WTC11 (cell line): ENCODE data around the gene ESYT2.

ENCODE experiments used
- HMGA2 ChIP-seq: fragments of 250-450 bp; sonication (Bioruptor Pico); IDR thresholded peaks from 2 replicates; pipeline ENCODE4 v1.4.0; 2021; ENCODE audit warnings: mild to moderate bottlenecking, moderate library complexity
- NFATC4 ChIP-seq: fragments of 250-450 bp; sonication (Bioruptor Pico); IDR thresholded peaks from 2 replicates; pipeline ENCODE4 v1.9.0; 2021; ENCODE audit warnings: mild to moderate bottlenecking
- PRRX2 ChIP-seq: fragments of 250-450 bp; sonication (Bioruptor Pico); IDR thresholded peaks from 2 replicates; pipeline ENCODE4 v1.8.0; 2021; ENCODE audit warnings: mild to moderate bottlenecking
- SP1 ChIP-seq: sonication (generic); formaldehyde crosslinking; conservative IDR thresholded peaks from 2 replicates; pipeline ENCODE4 v1.8.1; 2022; ENCODE audit warnings: missing genetic modification reagents
- TCF7 ChIP-seq: sonication (generic); formaldehyde crosslinking; IDR thresholded peaks from 2 replicates; pipeline ENCODE4 v1.8.0; 2022; ENCODE audit warnings: mild to moderate bottlenecking, low read depth, missing genetic modification reagents, moderate library complexity
- TEAD4 ChIP-seq: sonication (generic); formaldehyde crosslinking; IDR thresholded peaks from 2 replicates; pipeline ENCODE4 v1.8.0; 2022; ENCODE audit warnings: mild to moderate bottlenecking, missing genetic modification reagents
- ZBTB21 ChIP-seq: sonication (generic); formaldehyde crosslinking; IDR thresholded peaks from 2 replicates; pipeline ENCODE4 v1.8.1; 2023; ENCODE audit warnings: mild to moderate bottlenecking, missing genetic modification reagents, borderline replicate concordance
- ZNF138 ChIP-seq: sonication (generic); formaldehyde crosslinking; conservative IDR thresholded peaks from 2 replicates; pipeline ENCODE4 v1.8.1; 2022; ENCODE audit warnings: mild to moderate bottlenecking, moderate library complexity, missing genetic modification reagents
- TF ChIP-seq, protein P1 (sequence below): fragments of 200-600 bp; IDR thresholded peaks from 2 replicates; pipeline ENCODE4 v1.8.0; 2022; ENCODE audit warnings: antibody characterized with exemption
- TF ChIP-seq, protein P2 (sequence below): sonication (generic); formaldehyde crosslinking; IDR thresholded peaks from 2 replicates; pipeline ENCODE4 v1.8.0; 2023; ENCODE audit warnings: mild to moderate bottlenecking, missing genetic modification reagents
- TF ChIP-seq, protein P3 (sequence below): sonication (generic); formaldehyde crosslinking; IDR thresholded peaks from 2 replicates; pipeline ENCODE4 v1.8.0; 2022; ENCODE audit warnings: mild to moderate bottlenecking, missing genetic modification reagents
- TF ChIP-seq, protein P4 (sequence below): sonication (generic); formaldehyde crosslinking; IDR thresholded peaks from 2 replicates; pipeline ENCODE4 v1.8.0; 2022; ENCODE audit warnings: missing genetic modification reagents

DNA sequence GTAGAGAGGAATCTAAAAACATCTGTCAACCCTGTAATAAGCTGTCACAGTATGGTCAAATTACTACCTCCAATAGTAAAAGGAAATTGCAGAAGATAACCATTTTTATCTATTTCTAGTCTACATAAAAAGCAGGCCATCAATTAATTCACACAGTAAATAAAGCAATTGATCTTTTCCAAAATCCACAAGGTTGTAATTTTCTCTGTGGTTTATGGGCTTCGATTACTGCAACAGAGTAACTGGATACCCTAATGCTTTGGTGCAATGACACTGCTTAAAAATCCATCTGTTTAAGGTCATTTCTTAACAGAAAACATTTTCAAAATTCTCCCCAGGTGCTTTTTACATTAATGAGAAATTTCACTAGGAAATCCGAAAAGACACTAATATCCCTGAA lies 23.9 kb downstream of the ESYT2 start:
- TF ChIP-seq, protein P1, sequence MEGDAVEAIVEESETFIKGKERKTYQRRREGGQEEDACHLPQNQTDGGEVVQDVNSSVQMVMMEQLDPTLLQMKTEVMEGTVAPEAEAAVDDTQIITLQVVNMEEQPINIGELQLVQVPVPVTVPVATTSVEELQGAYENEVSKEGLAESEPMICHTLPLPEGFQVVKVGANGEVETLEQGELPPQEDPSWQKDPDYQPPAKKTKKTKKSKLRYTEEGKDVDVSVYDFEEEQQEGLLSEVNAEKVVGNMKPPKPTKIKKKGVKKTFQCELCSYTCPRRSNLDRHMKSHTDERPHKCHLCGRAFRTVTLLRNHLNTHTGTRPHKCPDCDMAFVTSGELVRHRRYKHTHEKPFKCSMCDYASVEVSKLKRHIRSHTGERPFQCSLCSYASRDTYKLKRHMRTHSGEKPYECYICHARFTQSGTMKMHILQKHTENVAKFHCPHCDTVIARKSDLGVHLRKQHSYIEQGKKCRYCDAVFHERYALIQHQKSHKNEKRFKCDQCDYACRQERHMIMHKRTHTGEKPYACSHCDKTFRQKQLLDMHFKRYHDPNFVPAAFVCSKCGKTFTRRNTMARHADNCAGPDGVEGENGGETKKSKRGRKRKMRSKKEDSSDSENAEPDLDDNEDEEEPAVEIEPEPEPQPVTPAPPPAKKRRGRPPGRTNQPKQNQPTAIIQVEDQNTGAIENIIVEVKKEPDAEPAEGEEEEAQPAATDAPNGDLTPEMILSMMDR: no peak
- TF ChIP-seq, protein P2, sequence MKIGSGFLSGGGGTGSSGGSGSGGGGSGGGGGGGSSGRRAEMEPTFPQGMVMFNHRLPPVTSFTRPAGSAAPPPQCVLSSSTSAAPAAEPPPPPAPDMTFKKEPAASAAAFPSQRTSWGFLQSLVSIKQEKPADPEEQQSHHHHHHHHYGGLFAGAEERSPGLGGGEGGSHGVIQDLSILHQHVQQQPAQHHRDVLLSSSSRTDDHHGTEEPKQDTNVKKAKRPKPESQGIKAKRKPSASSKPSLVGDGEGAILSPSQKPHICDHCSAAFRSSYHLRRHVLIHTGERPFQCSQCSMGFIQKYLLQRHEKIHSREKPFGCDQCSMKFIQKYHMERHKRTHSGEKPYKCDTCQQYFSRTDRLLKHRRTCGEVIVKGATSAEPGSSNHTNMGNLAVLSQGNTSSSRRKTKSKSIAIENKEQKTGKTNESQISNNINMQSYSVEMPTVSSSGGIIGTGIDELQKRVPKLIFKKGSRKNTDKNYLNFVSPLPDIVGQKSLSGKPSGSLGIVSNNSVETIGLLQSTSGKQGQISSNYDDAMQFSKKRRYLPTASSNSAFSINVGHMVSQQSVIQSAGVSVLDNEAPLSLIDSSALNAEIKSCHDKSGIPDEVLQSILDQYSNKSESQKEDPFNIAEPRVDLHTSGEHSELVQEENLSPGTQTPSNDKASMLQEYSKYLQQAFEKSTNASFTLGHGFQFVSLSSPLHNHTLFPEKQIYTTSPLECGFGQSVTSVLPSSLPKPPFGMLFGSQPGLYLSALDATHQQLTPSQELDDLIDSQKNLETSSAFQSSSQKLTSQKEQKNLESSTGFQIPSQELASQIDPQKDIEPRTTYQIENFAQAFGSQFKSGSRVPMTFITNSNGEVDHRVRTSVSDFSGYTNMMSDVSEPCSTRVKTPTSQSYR: no peak
- TF ChIP-seq TEAD4 (CRISPR knock-in tag) (no peak), ZNF138 (CRISPR knock-in tag) (no peak), PRRX2 (CRISPR knock-in tag) (no peak), TCF7 (CRISPR knock-in tag) (no peak), HMGA2 (no peak), ZBTB21 (CRISPR knock-in tag) (no peak), SP1 (no peak), NFATC4 (CRISPR knock-in tag) (no peak)
- TF ChIP-seq, protein P3, sequence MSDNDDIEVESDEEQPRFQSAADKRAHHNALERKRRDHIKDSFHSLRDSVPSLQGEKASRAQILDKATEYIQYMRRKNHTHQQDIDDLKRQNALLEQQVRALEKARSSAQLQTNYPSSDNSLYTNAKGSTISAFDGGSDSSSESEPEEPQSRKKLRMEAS (CRISPR knock-in tag): no peak
- TF ChIP-seq, protein P4, sequence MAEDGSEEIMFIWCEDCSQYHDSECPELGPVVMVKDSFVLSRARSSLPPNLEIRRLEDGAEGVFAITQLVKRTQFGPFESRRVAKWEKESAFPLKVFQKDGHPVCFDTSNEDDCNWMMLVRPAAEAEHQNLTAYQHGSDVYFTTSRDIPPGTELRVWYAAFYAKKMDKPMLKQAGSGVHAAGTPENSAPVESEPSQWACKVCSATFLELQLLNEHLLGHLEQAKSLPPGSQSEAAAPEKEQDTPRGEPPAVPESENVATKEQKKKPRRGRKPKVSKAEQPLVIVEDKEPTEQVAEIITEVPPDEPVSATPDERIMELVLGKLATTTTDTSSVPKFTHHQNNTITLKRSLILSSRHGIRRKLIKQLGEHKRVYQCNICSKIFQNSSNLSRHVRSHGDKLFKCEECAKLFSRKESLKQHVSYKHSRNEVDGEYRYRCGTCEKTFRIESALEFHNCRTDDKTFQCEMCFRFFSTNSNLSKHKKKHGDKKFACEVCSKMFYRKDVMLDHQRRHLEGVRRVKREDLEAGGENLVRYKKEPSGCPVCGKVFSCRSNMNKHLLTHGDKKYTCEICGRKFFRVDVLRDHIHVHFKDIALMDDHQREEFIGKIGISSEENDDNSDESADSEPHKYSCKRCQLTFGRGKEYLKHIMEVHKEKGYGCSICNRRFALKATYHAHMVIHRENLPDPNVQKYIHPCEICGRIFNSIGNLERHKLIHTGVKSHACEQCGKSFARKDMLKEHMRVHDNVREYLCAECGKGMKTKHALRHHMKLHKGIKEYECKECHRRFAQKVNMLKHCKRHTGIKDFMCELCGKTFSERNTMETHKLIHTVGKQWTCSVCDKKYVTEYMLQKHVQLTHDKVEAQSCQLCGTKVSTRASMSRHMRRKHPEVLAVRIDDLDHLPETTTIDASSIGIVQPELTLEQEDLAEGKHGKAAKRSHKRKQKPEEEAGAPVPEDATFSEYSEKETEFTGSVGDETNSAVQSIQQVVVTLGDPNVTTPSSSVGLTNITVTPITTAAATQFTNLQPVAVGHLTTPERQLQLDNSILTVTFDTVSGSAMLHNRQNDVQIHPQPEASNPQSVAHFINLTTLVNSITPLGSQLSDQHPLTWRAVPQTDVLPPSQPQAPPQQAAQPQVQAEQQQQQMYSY: no peak
